ENCODE results near the gene CAMK1G. TPM values are rescaled to one million over a fixed set of nuclear protein-coding genes. Genes with fewer than 3 reads are reported as not detected.

The CAMK1G gene
- total and polyA plus RNA-seq, 3 donors from 2014 or later = 1.1 to 2.0 (median 1.4) TPM

- Histone ChIP-seq H3K27ac (no peak overlapping the region), H3K4me3 (no peak overlapping the region), H3K36me3 (ENCODE audit: low read depth, missing control alignments) (no peaks in the 10 kb centered on the region), H3K4me1 (no peaks in the 10 kb centered on the region), H3K27me3 (no peaks in the 10 kb centered on the region), H3K9me3 (no peaks in the 10 kb centered on the region)
- TF ChIP-seq, protein P1, sequence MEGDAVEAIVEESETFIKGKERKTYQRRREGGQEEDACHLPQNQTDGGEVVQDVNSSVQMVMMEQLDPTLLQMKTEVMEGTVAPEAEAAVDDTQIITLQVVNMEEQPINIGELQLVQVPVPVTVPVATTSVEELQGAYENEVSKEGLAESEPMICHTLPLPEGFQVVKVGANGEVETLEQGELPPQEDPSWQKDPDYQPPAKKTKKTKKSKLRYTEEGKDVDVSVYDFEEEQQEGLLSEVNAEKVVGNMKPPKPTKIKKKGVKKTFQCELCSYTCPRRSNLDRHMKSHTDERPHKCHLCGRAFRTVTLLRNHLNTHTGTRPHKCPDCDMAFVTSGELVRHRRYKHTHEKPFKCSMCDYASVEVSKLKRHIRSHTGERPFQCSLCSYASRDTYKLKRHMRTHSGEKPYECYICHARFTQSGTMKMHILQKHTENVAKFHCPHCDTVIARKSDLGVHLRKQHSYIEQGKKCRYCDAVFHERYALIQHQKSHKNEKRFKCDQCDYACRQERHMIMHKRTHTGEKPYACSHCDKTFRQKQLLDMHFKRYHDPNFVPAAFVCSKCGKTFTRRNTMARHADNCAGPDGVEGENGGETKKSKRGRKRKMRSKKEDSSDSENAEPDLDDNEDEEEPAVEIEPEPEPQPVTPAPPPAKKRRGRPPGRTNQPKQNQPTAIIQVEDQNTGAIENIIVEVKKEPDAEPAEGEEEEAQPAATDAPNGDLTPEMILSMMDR (IDR thresholded peaks at IDR 0.05) = no peak
- TF ChIP-seq POLR2A (IDR thresholded peaks at IDR 0.05) = no peak
- intact Hi-C loops (cut with DNase I; ENCODE audit: low total_unique reads) = no loop called here
- 88 to 93% methylated on average over 1 of the region's 1 CpG for WGBS, 2 donors
- DNase-seq = no peak
These were observed 17.0 kb downstream of the CAMK1G start for GRCh38 chr1:209600541-209600940.

DNA sequence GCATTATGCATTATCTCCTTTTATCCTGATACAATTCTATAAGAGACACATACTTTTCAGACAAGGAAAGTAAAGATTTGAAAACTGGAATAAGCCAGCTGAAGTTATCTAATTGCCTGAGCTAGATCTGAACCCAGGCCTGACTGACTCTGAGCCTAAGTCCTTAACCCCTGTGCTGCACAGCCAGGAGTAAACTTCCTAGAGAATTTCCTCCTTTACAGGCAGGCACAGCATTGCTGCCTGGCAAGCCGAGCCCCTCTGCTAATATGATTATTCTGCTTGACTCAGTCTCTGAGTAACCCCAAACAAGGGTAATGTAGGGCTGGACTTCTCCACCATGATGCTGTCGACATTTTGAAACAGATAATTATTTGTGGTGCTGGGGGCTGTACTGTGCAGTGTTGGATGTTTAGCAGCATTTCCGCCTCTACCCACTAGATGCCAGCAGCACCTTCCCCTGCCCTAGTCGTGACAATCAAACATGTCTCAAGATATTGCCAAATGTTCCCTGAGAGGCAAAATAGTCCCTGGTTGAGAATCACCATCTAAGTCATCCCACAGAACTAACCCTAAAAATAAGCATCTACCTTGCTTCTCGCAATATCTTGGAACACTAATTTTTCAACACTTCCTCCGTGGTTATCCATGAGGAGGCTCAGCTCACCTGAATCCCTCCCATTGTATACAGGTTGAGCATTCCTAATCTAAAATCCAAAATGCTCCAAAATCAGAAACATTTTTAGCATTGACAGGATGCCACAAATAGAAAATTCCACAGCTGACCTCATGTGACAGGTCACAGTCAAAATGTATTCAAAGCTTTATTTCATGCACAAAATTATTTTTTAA is 18.5 kb downstream of the CAMK1G start:
- Histone ChIP-seq H3K27me3 (no peaks in the 10 kb centered on the region), H3K4me3 (no peak overlapping the region), H3K27ac (no peak overlapping the region), H3K4me1 (no peaks in the 10 kb centered on the region), H3K9me3 (no peaks in the 10 kb centered on the region), H3K36me3 (ENCODE audit: low read depth, missing control alignments) (no peaks in the 10 kb centered on the region)
- intact Hi-C loops (cut with DNase I; ENCODE audit: low total_unique reads) = no loop called here
- DNase-seq = peak; percentile 46
- WGBS, 2 donors = 66 to 68% methylated on average over 5 to 6 of the region's 6 CpGs
- no peak for TF ChIP-seq POLR2A (IDR thresholded peaks at IDR 0.05)
- TF ChIP-seq, protein P1 (IDR thresholded peaks at IDR 0.05) = peak in 2 of 3 experiments; percentile 47 to 49

- Histone ChIP-seq H3K4me3 (no peak overlapping the region), H3K4me1 (no peaks in the 10 kb centered on the region), H3K36me3 (ENCODE audit: low read depth, missing control alignments) (no peaks in the 10 kb centered on the region), H3K9me3 (no peaks in the 10 kb centered on the region), H3K27me3 (no peaks in the 10 kb centered on the region), H3K27ac (no peak overlapping the region)
- WGBS, 2 donors = 84 to 96% methylated on average over 5 of the region's 5 CpGs
- no peak for DNase-seq
- TF ChIP-seq, protein P1 (IDR thresholded peaks at IDR 0.05) = no peak
- TF ChIP-seq POLR2A (IDR thresholded peaks at IDR 0.05) = no peak
- intact Hi-C loops (cut with DNase I; ENCODE audit: low total_unique reads) = no loop called here
These were observed 20.4 kb downstream of the CAMK1G start for GRCh38 chr1:209603877-209604276.

DNA sequence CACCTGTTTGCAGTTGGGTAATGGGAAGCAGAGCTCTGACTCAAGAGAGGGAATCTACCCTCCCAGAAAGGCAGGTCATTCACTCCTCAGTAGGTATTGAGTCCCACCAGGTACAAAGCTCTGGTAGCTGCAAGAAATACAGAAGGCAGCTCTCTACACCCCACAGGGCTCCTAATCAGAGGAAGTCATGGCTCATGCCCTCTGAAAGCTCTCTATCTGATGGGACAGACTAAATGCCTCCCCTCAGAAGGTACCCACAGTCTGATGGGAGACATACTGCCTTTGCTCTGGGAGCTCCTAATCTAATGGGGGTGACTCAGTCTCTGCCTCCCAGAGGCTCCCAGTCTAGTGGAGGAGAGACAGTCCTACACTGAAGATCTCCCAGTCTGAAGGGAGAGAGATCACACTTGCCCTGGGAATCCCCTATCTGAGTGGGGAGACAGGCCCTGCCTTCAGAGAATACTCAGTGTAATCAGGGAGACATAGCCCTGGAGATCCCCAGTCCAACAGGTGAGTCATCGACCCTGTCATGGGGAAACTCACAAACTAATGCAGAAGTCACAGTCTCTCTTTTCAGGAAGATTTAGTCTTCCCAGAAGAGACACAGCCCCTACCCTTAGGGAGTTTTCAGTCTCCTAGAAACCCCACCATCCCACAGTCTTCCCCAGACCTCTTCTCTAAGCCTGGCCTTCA is 23.7 kb downstream of the CAMK1G start:
- no peak overlapping the region for H3K27ac ChIP-seq

More for the DNA sequence above, 23.7 kb downstream of the CAMK1G start:
- no peak for DNase-seq
- Histone ChIP-seq H3K4me1 (no peaks in the 10 kb centered on the region), H3K36me3 (ENCODE audit: low read depth, missing control alignments) (no peaks in the 10 kb centered on the region), H3K27me3 (no peaks in the 10 kb centered on the region), H3K9me3 (no peaks in the 10 kb centered on the region), H3K4me3 (no peak overlapping the region)
- 94 to 100% methylated on average over 1 of the region's 1 CpG for WGBS, 2 donors
- TF ChIP-seq, protein P1 (IDR thresholded peaks at IDR 0.05) = no peak
- TF ChIP-seq POLR2A (IDR thresholded peaks at IDR 0.05) = no peak
- intact Hi-C loops (cut with DNase I; ENCODE audit: low total_unique reads) = no loop called here

Measured in testis (tissue), 3 donors.